Measurements from ENCODE around the gene RNU6-1. TPM values are rescaled to one million over a fixed set of nuclear protein-coding genes. Genes with fewer than 3 reads are reported as not detected.

The RNU6-1 gene
- total RNA-seq, 1 donor, result not detected

GRCh38 chr15:67835297-67836133 lies 4.3 kb downstream of the RNU6-1 start:
- no peak for DNase-seq (ENCODE audit: low read depth)
- H3K4me3 ChIP-seq (ENCODE audit: low read depth, low read length), result peak overlapping the region; percentile 37
- TF ChIP-seq, protein P1, sequence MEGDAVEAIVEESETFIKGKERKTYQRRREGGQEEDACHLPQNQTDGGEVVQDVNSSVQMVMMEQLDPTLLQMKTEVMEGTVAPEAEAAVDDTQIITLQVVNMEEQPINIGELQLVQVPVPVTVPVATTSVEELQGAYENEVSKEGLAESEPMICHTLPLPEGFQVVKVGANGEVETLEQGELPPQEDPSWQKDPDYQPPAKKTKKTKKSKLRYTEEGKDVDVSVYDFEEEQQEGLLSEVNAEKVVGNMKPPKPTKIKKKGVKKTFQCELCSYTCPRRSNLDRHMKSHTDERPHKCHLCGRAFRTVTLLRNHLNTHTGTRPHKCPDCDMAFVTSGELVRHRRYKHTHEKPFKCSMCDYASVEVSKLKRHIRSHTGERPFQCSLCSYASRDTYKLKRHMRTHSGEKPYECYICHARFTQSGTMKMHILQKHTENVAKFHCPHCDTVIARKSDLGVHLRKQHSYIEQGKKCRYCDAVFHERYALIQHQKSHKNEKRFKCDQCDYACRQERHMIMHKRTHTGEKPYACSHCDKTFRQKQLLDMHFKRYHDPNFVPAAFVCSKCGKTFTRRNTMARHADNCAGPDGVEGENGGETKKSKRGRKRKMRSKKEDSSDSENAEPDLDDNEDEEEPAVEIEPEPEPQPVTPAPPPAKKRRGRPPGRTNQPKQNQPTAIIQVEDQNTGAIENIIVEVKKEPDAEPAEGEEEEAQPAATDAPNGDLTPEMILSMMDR (IDR thresholded peaks at IDR 0.05; ENCODE audit: insufficient read depth, low read depth, low read length), result no peak

GRCh38 chr15:67834581-67835296 lies 5.1 kb downstream of the RNU6-1 start:
- no peak for DNase-seq (ENCODE audit: low read depth)
- H3K4me3 ChIP-seq (ENCODE audit: low read depth, low read length), result no peak overlapping the region
- TF ChIP-seq, protein P1 (IDR thresholded peaks at IDR 0.05; ENCODE audit: insufficient read depth, low read depth, low read length), result no peak

DNA sequence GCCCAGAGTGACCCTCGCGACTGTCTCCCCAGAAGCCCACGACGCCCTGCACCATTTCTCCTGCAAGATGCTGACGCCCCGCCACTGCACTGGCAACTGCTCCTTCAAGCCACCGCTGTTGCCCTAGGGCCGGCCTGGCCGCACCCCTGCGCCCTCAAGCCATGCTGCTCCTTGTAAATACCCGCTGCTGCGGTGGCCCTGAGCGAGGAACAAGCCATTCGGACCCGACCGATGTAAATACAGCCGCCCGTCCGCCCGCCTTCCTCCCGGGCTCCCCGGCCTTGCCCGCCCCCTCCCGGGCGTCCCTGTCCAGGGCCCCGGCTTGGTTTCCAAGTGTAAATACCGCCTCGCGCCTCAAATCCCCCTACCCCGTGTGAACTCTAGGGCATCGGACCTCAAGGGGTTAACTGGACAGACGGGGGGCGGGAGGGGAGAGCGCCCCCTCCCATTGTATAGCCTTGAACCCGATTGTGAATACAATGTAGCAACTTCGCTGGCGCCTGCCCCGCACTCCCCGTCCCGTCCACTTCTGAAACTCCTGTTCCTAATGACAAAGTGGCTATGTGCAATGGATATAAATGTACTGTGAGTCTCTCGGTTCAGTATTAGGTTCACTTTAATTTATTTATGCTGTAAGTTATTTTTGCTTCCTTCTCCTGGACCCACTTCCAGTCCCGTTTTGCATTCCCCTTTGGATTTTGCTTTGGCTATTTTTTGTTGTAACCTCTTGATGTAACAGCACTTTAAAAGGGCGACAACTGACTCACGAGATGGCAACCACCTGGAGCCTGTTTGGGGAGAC lies 5.9 kb downstream of the RNU6-1 start:
- TF ChIP-seq, protein P1 (IDR thresholded peaks at IDR 0.05; ENCODE audit: insufficient read depth, low read depth, low read length), result peak; percentile 58
- DNase-seq (ENCODE audit: low read depth), result peak; percentile 23
- peak overlapping the region; percentile 9 for H3K4me3 ChIP-seq (ENCODE audit: low read depth, low read length)

DNA sequence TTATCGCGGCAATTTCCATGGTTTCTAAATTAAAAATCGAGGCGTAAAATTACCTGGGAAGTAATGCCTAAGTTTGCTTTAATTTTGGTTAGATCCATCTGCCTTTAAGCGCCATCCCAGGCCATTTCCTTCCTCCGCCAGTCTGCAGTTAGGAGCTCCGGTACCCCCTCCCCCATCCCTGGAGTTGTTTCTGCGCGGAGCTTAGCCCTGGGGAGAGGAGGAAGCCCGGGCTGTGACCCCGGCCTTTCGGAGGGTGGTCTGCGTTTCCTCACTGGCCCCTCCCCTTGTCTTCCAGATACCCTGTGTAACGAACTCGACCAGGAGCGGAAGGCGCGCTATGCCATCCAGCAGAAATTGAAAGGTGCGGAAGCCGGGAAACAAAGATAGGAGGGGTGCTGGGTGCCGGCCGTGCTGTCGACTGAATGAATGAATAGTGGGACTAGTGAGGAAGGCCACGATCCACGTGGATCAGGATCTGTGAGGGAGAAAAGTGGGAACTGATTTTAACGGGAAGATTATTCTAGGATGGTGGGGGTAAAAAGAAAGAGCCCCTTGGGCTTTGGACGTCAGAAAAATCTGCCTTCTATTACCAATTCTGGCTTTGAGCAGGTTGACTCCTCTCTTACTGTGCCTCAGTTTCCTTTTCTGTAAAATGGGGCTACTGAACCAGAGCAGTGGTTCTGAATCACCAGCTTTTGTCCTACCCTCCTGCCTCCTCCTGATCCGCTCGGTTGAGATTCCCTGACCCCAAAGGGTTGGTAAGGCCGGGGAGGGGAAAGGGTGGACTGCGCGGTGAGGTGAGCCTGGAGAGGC lies 6.7 kb downstream of the RNU6-1 start:
- H3K4me3 ChIP-seq (ENCODE audit: low read depth, low read length), result no peak overlapping the region
- TF ChIP-seq, protein P1 (IDR thresholded peaks at IDR 0.05; ENCODE audit: insufficient read depth, low read depth, low read length), result no peak
- DNase-seq (ENCODE audit: low read depth), result no peak

DNA sequence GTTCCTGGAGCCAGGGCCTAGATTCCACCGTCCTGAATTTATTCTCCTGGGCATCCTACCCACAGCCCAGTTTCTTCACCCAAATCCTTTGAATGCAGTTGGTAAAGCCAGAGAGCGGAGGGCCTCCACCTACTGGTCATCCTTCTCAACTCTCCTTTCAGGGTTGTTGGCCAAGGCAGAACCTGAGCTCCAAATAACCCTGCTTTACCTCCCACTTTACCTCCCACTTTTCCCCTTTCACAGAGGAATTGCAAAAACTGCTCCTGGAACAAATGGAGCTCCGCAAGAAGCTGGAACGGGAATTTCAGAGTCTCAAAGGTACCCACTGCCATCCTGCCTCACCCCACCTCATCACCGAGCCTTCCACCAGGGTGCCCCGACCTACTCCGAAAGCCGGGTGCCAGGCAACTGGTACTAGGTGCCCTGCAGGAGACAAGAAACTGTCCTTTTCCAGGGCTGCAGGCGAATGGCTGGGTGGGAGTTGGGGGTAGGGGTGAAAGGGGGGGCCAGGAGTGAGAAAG lies 7.8 kb downstream of the RNU6-1 start:
- TF ChIP-seq, protein P1 (IDR thresholded peaks at IDR 0.05; ENCODE audit: insufficient read depth, low read depth, low read length), result peak; percentile 53
- DNase-seq (ENCODE audit: low read depth), result peak; percentile 38
- no peak overlapping the region for H3K4me3 ChIP-seq (ENCODE audit: low read depth, low read length)

DNA sequence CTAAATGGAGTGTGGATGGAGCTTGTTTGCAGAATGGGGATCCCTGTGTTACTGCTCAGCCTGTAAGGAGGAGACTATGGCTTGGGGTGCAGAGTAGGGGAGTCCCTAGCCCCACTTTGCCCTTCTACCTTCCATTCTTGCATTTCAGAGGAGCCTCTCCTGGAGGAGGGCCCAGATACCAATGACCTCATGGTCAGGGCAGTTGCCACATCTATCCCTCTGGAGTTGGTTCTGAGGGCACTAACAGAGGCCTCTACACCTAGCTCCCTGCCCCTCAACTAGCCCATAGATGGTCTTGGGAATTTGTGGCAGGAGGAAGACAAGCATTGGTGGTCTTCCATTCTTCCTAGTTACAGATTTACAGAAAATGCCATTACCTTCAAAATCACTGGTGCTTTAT lies 8.5 kb downstream of the RNU6-1 start:
- DNase-seq (ENCODE audit: low read depth), result no peak
- TF ChIP-seq, protein P1 (IDR thresholded peaks at IDR 0.05; ENCODE audit: insufficient read depth, low read depth, low read length), result no peak
- no peak overlapping the region for H3K4me3 ChIP-seq (ENCODE audit: low read depth, low read length)

Measured in fibroblast of villous mesenchyme (primary cell).